Esophagus squamous epithelium (tissue), 4 donors: ENCODE data around the gene FMO2.

Experiments used
- POLR2A ChIP-seq, 4 donors: fragments of 450-650 bp; IDR thresholded peaks; one replicate each; pipeline ENCODE4 v1.6.1; 2017; ENCODE audit warnings: antibody characterized with exemption in 4 of 4, mild to moderate bottlenecking in 4 of 4, moderate library complexity in 3 of 4
- TF ChIP-seq, protein P1 (sequence below), 6 experiments: fragments of 450-650 bp in 4 of 6; fragments of 200-600 bp in 2 of 6; sonication (generic) in 2 of 6; IDR thresholded peaks; one replicate each; pipeline ENCODE4 v1.5.1; 2016 to 2019; ENCODE audit warnings: antibody characterized with exemption in 6 of 6, mild to moderate bottlenecking in 4 of 6, moderate library complexity in 4 of 6

DNA sequence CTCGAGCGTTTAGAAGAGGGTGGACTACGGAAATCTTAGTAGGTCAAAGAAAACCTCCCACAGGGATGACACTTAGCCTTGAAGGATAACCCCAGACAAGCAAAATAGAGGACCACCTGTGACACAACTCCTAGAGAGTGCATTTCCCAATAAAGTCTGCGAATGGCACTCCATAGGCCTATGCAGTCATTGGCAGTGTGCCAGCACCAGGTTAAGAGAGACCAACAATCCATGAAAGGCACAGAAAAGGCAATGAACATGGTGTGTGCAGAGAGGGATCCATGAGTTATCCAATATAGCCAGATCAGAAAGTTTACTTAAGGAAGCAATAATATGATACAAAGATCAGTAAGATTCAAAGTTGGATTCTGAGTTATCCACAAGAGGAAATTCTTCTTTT lies 45.2 kb upstream of the FMO2 start:
- TF ChIP-seq POLR2A (IDR thresholded peaks at IDR 0.05) = no peak
- TF ChIP-seq, protein P1, sequence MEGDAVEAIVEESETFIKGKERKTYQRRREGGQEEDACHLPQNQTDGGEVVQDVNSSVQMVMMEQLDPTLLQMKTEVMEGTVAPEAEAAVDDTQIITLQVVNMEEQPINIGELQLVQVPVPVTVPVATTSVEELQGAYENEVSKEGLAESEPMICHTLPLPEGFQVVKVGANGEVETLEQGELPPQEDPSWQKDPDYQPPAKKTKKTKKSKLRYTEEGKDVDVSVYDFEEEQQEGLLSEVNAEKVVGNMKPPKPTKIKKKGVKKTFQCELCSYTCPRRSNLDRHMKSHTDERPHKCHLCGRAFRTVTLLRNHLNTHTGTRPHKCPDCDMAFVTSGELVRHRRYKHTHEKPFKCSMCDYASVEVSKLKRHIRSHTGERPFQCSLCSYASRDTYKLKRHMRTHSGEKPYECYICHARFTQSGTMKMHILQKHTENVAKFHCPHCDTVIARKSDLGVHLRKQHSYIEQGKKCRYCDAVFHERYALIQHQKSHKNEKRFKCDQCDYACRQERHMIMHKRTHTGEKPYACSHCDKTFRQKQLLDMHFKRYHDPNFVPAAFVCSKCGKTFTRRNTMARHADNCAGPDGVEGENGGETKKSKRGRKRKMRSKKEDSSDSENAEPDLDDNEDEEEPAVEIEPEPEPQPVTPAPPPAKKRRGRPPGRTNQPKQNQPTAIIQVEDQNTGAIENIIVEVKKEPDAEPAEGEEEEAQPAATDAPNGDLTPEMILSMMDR (IDR thresholded peaks at IDR 0.05) = no peak
